H9 (cell line): ENCODE results near the gene ACTL9. TPM values are rescaled to one million over a fixed set of nuclear protein-coding genes. Genes with fewer than 3 reads are reported as not detected.

Experiments
- DNase-seq: peaks from one replicate; pipeline ENCODE4 v3.0.0-alpha.2; 2017
- H2AFZ ChIP-seq: one replicate; pipeline ENCODE4 v1.6.1; 2013; ENCODE audit warnings: mild to moderate bottlenecking, low read length, control low read depth, moderate library complexity
- H2AK5ac ChIP-seq: 2 replicates; pipeline ENCODE4 v1.6.1; 2013; ENCODE audit warnings: low read length, control low read depth, mixed read lengths; ENCODE audit not compliant: insufficient read length
- H2BK120ac ChIP-seq: one replicate; pipeline ENCODE4 v1.6.1; 2013; ENCODE audit warnings: low read depth, mild to moderate bottlenecking, low read length, control low read depth, inconsistent platforms; ENCODE audit not compliant: poor library complexity, severe bottlenecking
- H2BK12ac ChIP-seq: 2 replicates; pipeline ENCODE4 v1.6.1; 2013; ENCODE audit warnings: low read length, control low read depth, mixed read lengths, low read depth; ENCODE audit not compliant: insufficient read length
- H2BK15ac ChIP-seq: 2 replicates; pipeline ENCODE4 v1.6.1; 2013; ENCODE audit warnings: low read depth, low read length, control low read depth
- H2BK20ac ChIP-seq: one replicate; pipeline ENCODE4 v1.6.1; 2013; ENCODE audit warnings: low read depth, mild to moderate bottlenecking, low read length, control low read depth, inconsistent platforms; ENCODE audit not compliant: poor library complexity, severe bottlenecking
- H2BK5ac ChIP-seq: 2 replicates; pipeline ENCODE4 v1.6.1; 2013; ENCODE audit warnings: low read length, control low read depth, mixed read lengths; ENCODE audit not compliant: insufficient read length
- H3K14ac ChIP-seq: 2 replicates; pipeline ENCODE4 v1.6.1; 2013; ENCODE audit warnings: low read length, control low read depth; ENCODE audit not compliant: insufficient read depth
- H3K18ac ChIP-seq: 2 replicates; pipeline ENCODE4 v1.6.1; 2013; ENCODE audit warnings: low read depth, mild to moderate bottlenecking, mixed read lengths, low read length, control low read depth; ENCODE audit not compliant: insufficient read length
- H3K23ac ChIP-seq: 2 replicates; pipeline ENCODE4 v1.6.1; 2013; ENCODE audit warnings: low read length, control low read depth, mixed read lengths, low read depth; ENCODE audit not compliant: insufficient read length
- H3K23me2 ChIP-seq: 2 replicates; pipeline ENCODE4 v1.6.1; 2013; ENCODE audit warnings: low read depth, mild to moderate bottlenecking, mixed read lengths, low read length, control low read depth; ENCODE audit not compliant: insufficient read length, poor library complexity, severe bottlenecking
- H3K27ac ChIP-seq: 2 replicates; pipeline ENCODE4 v1.5.1; 2013; ENCODE audit warnings: low read length, control low read depth, mixed read lengths, low read depth; ENCODE audit not compliant: insufficient read length
- H3K27me3 ChIP-seq: 2 replicates; pipeline ENCODE4 v1.6.1; 2013; ENCODE audit warnings: low read length, control low read depth, inconsistent platforms; ENCODE audit not compliant: insufficient read depth
- H3K4ac ChIP-seq: 2 replicates; pipeline ENCODE4 v1.6.1; 2013; ENCODE audit warnings: low read depth, mild to moderate bottlenecking, control low read depth, inconsistent platforms, low read length, moderate library complexity
- H3K4me1 ChIP-seq: 2 replicates; pipeline ENCODE4 v1.6.1; 2013; ENCODE audit warnings: low read length, control low read depth, inconsistent platforms; ENCODE audit not compliant: insufficient read depth
- H3K4me2 ChIP-seq: 2 replicates; pipeline ENCODE4 v1.6.1; 2013; ENCODE audit warnings: low read length, control low read depth, mixed read lengths; ENCODE audit not compliant: insufficient read length, insufficient read depth
- H3K56ac ChIP-seq: 2 replicates; pipeline ENCODE4 v1.6.1; 2013; ENCODE audit warnings: low read depth, mild to moderate bottlenecking, mixed read lengths, low read length, control low read depth; ENCODE audit not compliant: insufficient read length
- H3K79me1 ChIP-seq: 2 replicates; pipeline ENCODE4 v1.6.1; 2013; ENCODE audit warnings: low read depth, mild to moderate bottlenecking, moderate library complexity, low read length, control low read depth, inconsistent platforms; ENCODE audit not compliant: insufficient read depth, poor library complexity, severe bottlenecking
- H3K79me2 ChIP-seq: 2 replicates; pipeline ENCODE4 v1.6.1; 2013; ENCODE audit warnings: low read length, control low read depth, inconsistent platforms; ENCODE audit not compliant: insufficient read depth
- H3K9ac ChIP-seq: 2 replicates; pipeline ENCODE4 v1.6.1; 2013; ENCODE audit warnings: low read length, control low read depth, mixed read lengths; ENCODE audit not compliant: insufficient read length; ENCODE audit errors: extremely low read depth
- H3K9me3 ChIP-seq: one replicate; pipeline ENCODE4 v1.6.1; 2013; ENCODE audit warnings: low read depth, low read length, inconsistent platforms; ENCODE audit not compliant: control insufficient read depth
- H3T11ph ChIP-seq: one replicate; pipeline ENCODE4 v1.6.1; 2013; ENCODE audit warnings: mild to moderate bottlenecking, low read length, control low read depth, inconsistent platforms
- H4K20me1 ChIP-seq: one replicate; pipeline ENCODE4 v1.6.1; 2013; ENCODE audit not compliant: control insufficient read depth, insufficient read length, insufficient read depth
- H4K5ac ChIP-seq: 2 replicates; pipeline ENCODE4 v1.6.1; 2013; ENCODE audit warnings: low read depth, mild to moderate bottlenecking, mixed read lengths, low read length, control low read depth; ENCODE audit not compliant: insufficient read length
- H4K8ac ChIP-seq: replicated peaks from 2 replicates; pipeline ENCODE4 v1.6.1; 2013; ENCODE audit warnings: low read length, control low read depth, mixed read lengths, low read depth; ENCODE audit not compliant: insufficient read length
- H4K91ac ChIP-seq: 2 replicates; pipeline ENCODE4 v1.6.1; 2013; ENCODE audit warnings: low read depth, mild to moderate bottlenecking, moderate library complexity, mixed read lengths, low read length, control low read depth; ENCODE audit not compliant: insufficient read length
- H3K27ac Mint-ChIP-seq, 3 experiments: 2 replicates in 2 of 3; 3 replicates in 1 of 3; pipeline ENCODE4 v1.8.0; 2020 to 2021; ENCODE audit warnings: mixed read lengths in 3 of 3, mild to moderate bottlenecking in 1 of 3, moderate library complexity in 1 of 3
- H3K27me3 Mint-ChIP-seq: 2 replicates; pipeline ENCODE4 v1.8.0; 2021; ENCODE audit warnings: low read depth, mild to moderate bottlenecking, moderate library complexity, mixed read lengths
- H3K36me3 Mint-ChIP-seq, 3 experiments: 2 replicates in 2 of 3; 3 replicates in 1 of 3; pipeline ENCODE4 v1.8.0; 2020 to 2021; ENCODE audit warnings: low read depth in 3 of 3, mixed read lengths in 3 of 3; ENCODE audit not compliant: insufficient read depth in 1 of 3
- H3K4me1 Mint-ChIP-seq, 2 experiments: 2 replicates each; pipeline ENCODE4 v1.8.0; 2020; ENCODE audit warnings: mixed read lengths in 2 of 2
- H3K4me3 Mint-ChIP-seq, 2 experiments: 2 replicates in 1 of 2; 3 replicates in 1 of 2; pipeline ENCODE4 v1.8.0; 2020 to 2021; ENCODE audit warnings: mild to moderate bottlenecking in 2 of 2, mixed read lengths in 2 of 2, moderate library complexity in 1 of 2
- H3K9me3 Mint-ChIP-seq, 2 experiments: 2 replicates in 1 of 2; 3 replicates in 1 of 2; pipeline ENCODE4 v1.8.0; 2020; ENCODE audit warnings: mild to moderate bottlenecking in 2 of 2, mixed read lengths in 2 of 2, moderate library complexity in 1 of 2
- WGBS: extraction: QIAGEN DNeasy Blood & Tissue Kit; methylation state at CpG from one replicate; pipeline ENCODE4 v1.1.7; 2013; ENCODE audit warnings: missing lambda C conversion rate, low lambda C conversion rate, mixed read lengths; ENCODE audit not compliant: insufficient read length; ENCODE audit errors: extremely low coverage; 5-methylcytosine and 5-hydroxymethylcytosine counted together
- total RNA-seq: library from RNA; stranded (reverse); gene quantifications from 2 replicates; pipeline ENCODE4 v1.2.1, GENCODE V29; 2021
- TF ChIP-seq, protein P1 (sequence below): fragments of 200-600 bp; sonication (generic); conservative IDR thresholded peaks from 3 replicates; pipeline ENCODE4 v1.8.0; 2021; ENCODE audit warnings: antibody characterized with exemption, mild to moderate bottlenecking

ACTL9 gene
- total RNA-seq, 1 experiment from 2014 or later: not detected

GRCh38 chr19:8703223-8703622 lies 4.6 kb upstream of the ACTL9 start:
- H4K91ac ChIP-seq: no peak overlapping the region
- no peak overlapping the region for H3K14ac ChIP-seq
- Mint-ChIP-seq H3K27me3 (peaks cover 22% of the 10 kb centered on the region), H3K4me3 (no peak overlapping the region), H3K27ac (no peak overlapping the region), H3K36me3 (no peaks in the 10 kb centered on the region), H3K4me1 (peaks cover 0 to 3% of the 10 kb centered on the region in 2 experiments; a peak in 2 of 4 replicates), H3K9me3 (peaks cover 2 to 50% of the 10 kb centered on the region in 2 experiments; a peak in 3 of 5 replicates)
- no peaks in the 10 kb centered on the region for H3K23me2 ChIP-seq
- H2BK12ac ChIP-seq: no peak overlapping the region
- no peak overlapping the region for H3K56ac ChIP-seq
- no peak overlapping the region for H3K18ac ChIP-seq
- no CpG with 5 or more reads among the region's 7 CpGs for WGBS
- H3K27ac ChIP-seq: no peak overlapping the region
- H3K79me1 ChIP-seq: no peaks in the 10 kb centered on the region
- no peak overlapping the region for H2AFZ ChIP-seq
- no peak overlapping the region for H3K4ac ChIP-seq
- no peak overlapping the region for H3K23ac ChIP-seq
- H3K79me2 ChIP-seq: no peaks in the 10 kb centered on the region
- no peak overlapping the region for H4K5ac ChIP-seq
- no peak overlapping the region for H2BK5ac ChIP-seq
- H2BK20ac ChIP-seq: no peak overlapping the region
- no peak overlapping the region for H3T11ph ChIP-seq
- no peak overlapping the region for H2BK120ac ChIP-seq
- TF ChIP-seq, protein P1, sequence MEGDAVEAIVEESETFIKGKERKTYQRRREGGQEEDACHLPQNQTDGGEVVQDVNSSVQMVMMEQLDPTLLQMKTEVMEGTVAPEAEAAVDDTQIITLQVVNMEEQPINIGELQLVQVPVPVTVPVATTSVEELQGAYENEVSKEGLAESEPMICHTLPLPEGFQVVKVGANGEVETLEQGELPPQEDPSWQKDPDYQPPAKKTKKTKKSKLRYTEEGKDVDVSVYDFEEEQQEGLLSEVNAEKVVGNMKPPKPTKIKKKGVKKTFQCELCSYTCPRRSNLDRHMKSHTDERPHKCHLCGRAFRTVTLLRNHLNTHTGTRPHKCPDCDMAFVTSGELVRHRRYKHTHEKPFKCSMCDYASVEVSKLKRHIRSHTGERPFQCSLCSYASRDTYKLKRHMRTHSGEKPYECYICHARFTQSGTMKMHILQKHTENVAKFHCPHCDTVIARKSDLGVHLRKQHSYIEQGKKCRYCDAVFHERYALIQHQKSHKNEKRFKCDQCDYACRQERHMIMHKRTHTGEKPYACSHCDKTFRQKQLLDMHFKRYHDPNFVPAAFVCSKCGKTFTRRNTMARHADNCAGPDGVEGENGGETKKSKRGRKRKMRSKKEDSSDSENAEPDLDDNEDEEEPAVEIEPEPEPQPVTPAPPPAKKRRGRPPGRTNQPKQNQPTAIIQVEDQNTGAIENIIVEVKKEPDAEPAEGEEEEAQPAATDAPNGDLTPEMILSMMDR: no peak
- H3K9ac ChIP-seq: no peak overlapping the region
- no peaks in the 10 kb centered on the region for H4K20me1 ChIP-seq
- no peaks in the 10 kb centered on the region for H3K4me1 ChIP-seq
- H3K9me3 ChIP-seq: no peaks in the 10 kb centered on the region
- DNase-seq: no peak
- H2BK15ac ChIP-seq: no peak overlapping the region
- H3K4me2 ChIP-seq: no peak overlapping the region
- H4K8ac ChIP-seq: no peak overlapping the region
- no peak overlapping the region for H2AK5ac ChIP-seq
- no peaks in the 10 kb centered on the region; the same call in 1 of the 2 replicates for H3K27me3 ChIP-seq
